Neural progenitor cell (in vitro differentiated cells): Measurements from ENCODE around the gene ACOX3.

Source experiments
- EZH2 ChIP-seq: fragments of 200-600 bp; sonication (generic); IDR thresholded peaks from 2 replicates; pipeline ENCODE4 v1.6.1; 2017; ENCODE audit warnings: antibody characterized with exemption, mild to moderate bottlenecking, moderate library complexity
- EZH2phosphoT487 ChIP-seq: fragments of 200-600 bp; sonication (generic); IDR thresholded peaks from 2 replicates; pipeline ENCODE4 v1.6.1; 2017; ENCODE audit warnings: antibody characterized with exemption
- TF ChIP-seq, protein P1 (sequence below): fragments of 200-600 bp; sonication (generic); IDR thresholded peaks from 2 replicates; pipeline ENCODE4 v1.5.1; 2017; ENCODE audit warnings: antibody characterized with exemption, mild to moderate bottlenecking

DNA sequence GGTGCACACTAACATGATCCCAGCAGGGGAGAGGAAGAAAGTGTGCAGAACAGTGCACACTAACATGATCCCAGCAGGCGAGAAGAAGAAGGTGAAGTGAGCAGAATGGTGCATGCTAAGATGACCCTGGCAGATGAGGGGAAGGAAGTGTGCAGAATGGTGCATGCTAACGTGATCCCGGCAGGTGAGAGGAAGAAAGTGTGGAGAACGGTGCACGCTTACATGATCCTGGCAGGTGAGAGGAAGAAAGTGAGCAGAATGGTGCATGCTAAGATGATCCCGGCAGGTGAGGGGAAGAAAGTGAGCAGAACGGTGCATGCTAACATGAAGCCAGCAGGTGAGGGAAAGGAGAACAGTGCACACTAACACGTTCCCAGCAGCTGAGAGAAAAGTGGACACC is 83.7 kb downstream of the ACOX3 start:
- TF ChIP-seq EZH2phosphoT487 (no peak), EZH2 (no peak)
- TF ChIP-seq, protein P1, sequence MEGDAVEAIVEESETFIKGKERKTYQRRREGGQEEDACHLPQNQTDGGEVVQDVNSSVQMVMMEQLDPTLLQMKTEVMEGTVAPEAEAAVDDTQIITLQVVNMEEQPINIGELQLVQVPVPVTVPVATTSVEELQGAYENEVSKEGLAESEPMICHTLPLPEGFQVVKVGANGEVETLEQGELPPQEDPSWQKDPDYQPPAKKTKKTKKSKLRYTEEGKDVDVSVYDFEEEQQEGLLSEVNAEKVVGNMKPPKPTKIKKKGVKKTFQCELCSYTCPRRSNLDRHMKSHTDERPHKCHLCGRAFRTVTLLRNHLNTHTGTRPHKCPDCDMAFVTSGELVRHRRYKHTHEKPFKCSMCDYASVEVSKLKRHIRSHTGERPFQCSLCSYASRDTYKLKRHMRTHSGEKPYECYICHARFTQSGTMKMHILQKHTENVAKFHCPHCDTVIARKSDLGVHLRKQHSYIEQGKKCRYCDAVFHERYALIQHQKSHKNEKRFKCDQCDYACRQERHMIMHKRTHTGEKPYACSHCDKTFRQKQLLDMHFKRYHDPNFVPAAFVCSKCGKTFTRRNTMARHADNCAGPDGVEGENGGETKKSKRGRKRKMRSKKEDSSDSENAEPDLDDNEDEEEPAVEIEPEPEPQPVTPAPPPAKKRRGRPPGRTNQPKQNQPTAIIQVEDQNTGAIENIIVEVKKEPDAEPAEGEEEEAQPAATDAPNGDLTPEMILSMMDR = no peak
